HepG2 (cell line): ENCODE results near the gene HLA-DOA. TPM values are rescaled to one million over a fixed set of nuclear protein-coding genes. Genes with fewer than 3 reads are reported as not detected.
A peak's percentile ranks its signal among the peaks of the same experiment; 100 is the strongest.

ENCODE experiments used
- ATAC-seq: fragments of 200-7000 bp; cut with Tn5 transposase; 3 replicates; pipeline ENCODE4 v1.9.1; 2020; ENCODE audit warnings: mild to moderate bottlenecking, moderate library complexity
- BruUV-seq: library from RNA; stranded (reverse); fragments of 400-500 nt; replicated peaks from 2 replicates; lab custom pipeline; 2021; lab: Mats Ljungman, UMichigan
- CTCF ChIA-PET: fragments of 300-600 bp; formaldehyde crosslinking; extraction: SDS; loops from one replicate; lab custom pipeline; 2021; ENCODE audit warnings: low total read pairs, inconsistent platforms, low intra/inter-chr PET ratio; lab: Yijun Ruan, JAX
- POLR2A ChIA-PET: fragments of 350-600 bp; sonication (Branson Sonifier 250); formaldehyde crosslinking; loops from one replicate; lab custom pipeline; 2020; ENCODE audit warnings: antibody characterized with exemption, inconsistent platforms; lab: Yijun Ruan, JAX
- DNase-seq: peaks from one replicate; pipeline ENCODE4 v3.0.0-alpha.2; 2015; ENCODE audit warnings: low spot score
- FAIRE-seq: peaks from 3 replicates; lab custom pipeline; 2011; peaks lifted over from hg19 to GRCh38; lab: Jason Lieb, UNC
- H2AFZ ChIP-seq: one replicate; pipeline ENCODE4 v1.6.1; 2011; ENCODE audit warnings: low read length, inconsistent platforms
- H3K27ac ChIP-seq: fragments of 300-600 bp; 3 replicates; pipeline ENCODE4 v1.8.0; 2011; ENCODE audit warnings: mixed run types, mild to moderate bottlenecking, mixed read lengths, low read length, inconsistent platforms; ENCODE audit not compliant: insufficient read depth; ENCODE audit errors: extremely low read length
- H3K27me3 ChIP-seq, 2 experiments: fragments of 200-600 bp in 1 of 2; 2 replicates in 1 of 2; 3 replicates in 1 of 2; pipeline versions ENCODE4 v1.6.0 to v1.8.0; 2011; ENCODE audit warnings: low read length in 2 of 2, mild to moderate bottlenecking in 2 of 2, moderate library complexity in 2 of 2, inconsistent platforms in 1 of 2; ENCODE audit not compliant: insufficient read depth in 2 of 2, control insufficient read depth in 1 of 2
- H3K36me3 ChIP-seq, 2 experiments: fragments of 200-600 bp in 1 of 2; replicated peaks in 1 of 2; 2 replicates in 1 of 2; 3 replicates in 1 of 2; pipeline versions ENCODE4 v1.5.1 to v1.8.0; 2011; ENCODE audit warnings: low read length in 2 of 2, inconsistent platforms in 1 of 2; ENCODE audit not compliant: insufficient read depth in 2 of 2, control insufficient read depth in 1 of 2
- H3K4me1 ChIP-seq: 2 replicates; pipeline ENCODE4 v1.5.1; 2012; ENCODE audit warnings: low read length, inconsistent platforms; ENCODE audit not compliant: insufficient read depth
- H3K4me2 ChIP-seq: 2 replicates; pipeline ENCODE4 v1.6.0; 2011; ENCODE audit warnings: low read depth, low read length, inconsistent platforms
- H3K4me3 ChIP-seq, 3 experiments: fragments of 200-600 bp in 1 of 3; sonication (generic), shearing (Covaris generic) in 1 of 3; replicated peaks in 1 of 3; 2 replicates each; pipeline ENCODE4 v1.5.1; 2011 to 2016; ENCODE audit warnings: low read length in 3 of 3, inconsistent platforms in 2 of 3, low read depth in 2 of 3, mild to moderate bottlenecking in 2 of 3, control low read depth in 1 of 3, mixed read lengths in 1 of 3; ENCODE audit not compliant: insufficient read depth in 1 of 3
- H3K79me2 ChIP-seq: one replicate; pipeline ENCODE4 v1.6.1; 2011; ENCODE audit warnings: low read length, inconsistent platforms; ENCODE audit not compliant: insufficient read depth
- H3K9ac ChIP-seq: 2 replicates; pipeline ENCODE4 v1.6.0; 2011; ENCODE audit warnings: mild to moderate bottlenecking, low read depth, low read length, inconsistent platforms; ENCODE audit not compliant: insufficient read depth
- H3K9me3 ChIP-seq: 2 replicates; pipeline ENCODE4 v1.5.1; 2012; ENCODE audit warnings: mild to moderate bottlenecking, low read length
- H4K20me1 ChIP-seq: 2 replicates; pipeline ENCODE4 v1.6.0; 2011; ENCODE audit warnings: inconsistent platforms, mild to moderate bottlenecking, low read length, moderate library complexity; ENCODE audit not compliant: insufficient read depth
- FOXP4 ChIP-seq: sonication (generic); formaldehyde crosslinking; IDR thresholded peaks from 2 replicates; pipeline ENCODE4 v1.4.0; 2020; ENCODE audit warnings: missing genetic modification reagents
- MED13 ChIP-seq: sonication (generic); formaldehyde crosslinking; IDR thresholded peaks from 2 replicates; pipeline ENCODE4 v1.5.0; 2020; ENCODE audit warnings: missing genetic modification reagents
- MXD3 ChIP-seq: IDR thresholded peaks from 2 replicates; pipeline ENCODE4 v1.6.1; 2016; ENCODE audit warnings: mild to moderate bottlenecking, missing biosample characterization, missing genetic modification reagents
- PITX1 ChIP-seq: sonication (generic); formaldehyde crosslinking; IDR thresholded peaks from 2 replicates; pipeline ENCODE4 v1.5.1; 2020; ENCODE audit warnings: mild to moderate bottlenecking, missing genetic modification reagents
- SIX1 ChIP-seq: sonication (generic); formaldehyde crosslinking; IDR thresholded peaks from 2 replicates; pipeline ENCODE4 v1.4.0; 2020; ENCODE audit warnings: missing genetic modification reagents, borderline replicate concordance
- SUZ12 ChIP-seq: fragments of 150-350 bp; IDR thresholded peaks from 2 replicates; pipeline ENCODE4 v1.6.1; 2014; ENCODE audit warnings: low read depth, low read length
- ZNF10 ChIP-seq: sonication (generic); formaldehyde crosslinking; IDR thresholded peaks from 2 replicates; pipeline ENCODE4 v1.4.0; 2020; ENCODE audit warnings: mild to moderate bottlenecking, low read depth, missing genetic modification reagents, borderline replicate concordance
- ZNF253 ChIP-seq: sonication (generic); formaldehyde crosslinking; IDR thresholded peaks from 2 replicates; pipeline ENCODE4 v1.8.0; 2022; ENCODE audit warnings: mild to moderate bottlenecking, missing genetic modification reagents, borderline replicate concordance
- ZNF263 ChIP-seq: sonication (generic); formaldehyde crosslinking; IDR thresholded peaks from 2 replicates; pipeline ENCODE4 v1.4.0; 2020; ENCODE audit warnings: missing genetic modification reagents
- ZNF841 ChIP-seq: sonication (generic); formaldehyde crosslinking; IDR thresholded peaks from 2 replicates; pipeline ENCODE4 v1.8.1; 2023; ENCODE audit warnings: missing genetic modification reagents, borderline replicate concordance
- WGBS: methylation state at CpG from one replicate; pipeline ENCODE4 v1.1.6; 2017; ENCODE audit warnings: low lambda C conversion rate; 5-methylcytosine and 5-hydroxymethylcytosine counted together
- in situ Hi-C: cut with HindIII; loops from 2 replicates; pipeline ENCODE4 v1.10.0; 2017; ENCODE audit warnings: low pct_unique_long_range_greater_than_20kb; ENCODE audit not compliant: extremely low pct_ligation_motif_present
- intact Hi-C: fragments of 100-400 bp; cut with micrococcal nuclease; formaldehyde crosslinking; loops from one replicate; pipeline ENCODE4 v1.10.0; 2022; ENCODE audit not compliant: unreplicated experiment
- polyA plus RNA-seq, 8 experiments: library from polyadenylated mRNA; depleted of rRNA in 3 of 8; stranded (reverse) in 7 of 8; unstranded in 1 of 8; fragments of >200 nt; fragmentation: Illumina TruSeq in 4 of 8; extraction: Trizol in 4 of 8; gene quantifications; 2 replicates each; pipeline versions ENCODE4 v1.2.1 to v1.2.3, GENCODE V29; 2011 to 2016; ENCODE audit warnings: low read depth in 4 of 8, missing spikeins in 1 of 8, mixed read lengths in 1 of 8; ENCODE audit not compliant: insufficient read depth in 1 of 8
- total RNA-seq, 5 experiments: library from RNA; depleted of rRNA; stranded (reverse); fragments of >200 nt; fragmentation: Illumina TruSeq; extraction: Trizol; gene quantifications; 2 replicates each; pipeline ENCODE4 v1.2.3, GENCODE V29; 2016; ENCODE audit warnings: low read depth in 1 of 5
- TF ChIP-seq, protein P1 (sequence below): sonication (generic); formaldehyde crosslinking; IDR thresholded peaks from 2 replicates; pipeline ENCODE4 v1.5.0; 2020; ENCODE audit warnings: mild to moderate bottlenecking, missing genetic modification reagents

Gene HLA-DOA
- total and polyA plus RNA-seq, 2 of the 13 experiments (the other 11 are each of a cell fraction or from before 2014, with no cell fraction given): 0.03 to 0.09 TPM

DNA sequence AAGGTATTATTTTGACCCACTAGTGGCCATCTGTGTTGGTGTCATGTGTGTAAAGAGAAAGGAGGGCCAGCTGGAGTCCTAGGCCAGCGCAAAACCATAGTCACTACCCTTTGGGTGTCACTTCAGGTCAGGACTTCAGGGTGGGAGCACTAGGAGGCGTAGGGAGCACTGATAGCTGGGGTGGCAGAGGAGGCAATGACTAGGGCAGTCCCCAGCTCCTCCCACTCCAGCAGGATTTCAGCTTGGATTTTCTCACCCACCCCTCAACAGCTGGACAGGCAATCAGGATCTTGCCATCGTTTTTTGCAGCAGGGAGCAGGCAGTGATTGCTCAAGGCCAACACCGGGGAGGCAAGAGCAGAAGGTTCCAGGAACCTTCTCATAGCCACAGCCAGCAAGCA lies 4.2 kb upstream of the HLA-DOA start:
- no TSS peak for BruUV-seq
- FAIRE-seq (no peak), DNase-seq (no peak), ATAC-seq (no peak)
- in situ Hi-C loops: loop anchor here (10.0 kb wide), 1 partner anchor 151 kb away; no protein-coding TSS in a partner anchor
- intact Hi-C loops: loop anchor here (1.0 to 2.0 kb wide), 5 partner anchors 69 to 235 kb away; no protein-coding TSS in a partner anchor
- H3K4me2 ChIP-seq: no peak overlapping the region
- CTCF ChIA-PET: interaction anchor here (1.5 kb wide), 1 partner anchor 78 kb away, joined by 9 read pairs; no protein-coding TSS in a partner anchor
- POLR2A ChIA-PET: no interaction called here
- no peak overlapping the region for H3K4me3 ChIP-seq
- no peaks in the 10 kb centered on the region for H4K20me1 ChIP-seq
- no peaks in the 10 kb centered on the region for H3K4me1 ChIP-seq
- TF ChIP-seq ZNF263: peak; percentile 91
- no peak for TF ChIP-seq MXD3
- no peak for TF ChIP-seq ZNF10
- TF ChIP-seq PITX1 (CRISPR knock-in tag): no peak
- TF ChIP-seq SUZ12: no peak
- TF ChIP-seq ZNF253 (CRISPR knock-in tag): no peak
- H3K36me3 ChIP-seq: no peaks in the 10 kb centered on the region
- 13% methylated on average over 4 of the region's 4 CpGs for WGBS
- H3K79me2 ChIP-seq: no peaks in the 10 kb centered on the region
- H3K27ac ChIP-seq: no peak overlapping the region
- no peaks in the 10 kb centered on the region for H3K9me3 ChIP-seq
- peaks cover 3 to 48% of the 10 kb centered on the region in 2 experiments; a peak in 4 of 5 replicates for H3K27me3 ChIP-seq
- H3K9ac ChIP-seq: no peak overlapping the region
- H2AFZ ChIP-seq: no peak overlapping the region

DNA sequence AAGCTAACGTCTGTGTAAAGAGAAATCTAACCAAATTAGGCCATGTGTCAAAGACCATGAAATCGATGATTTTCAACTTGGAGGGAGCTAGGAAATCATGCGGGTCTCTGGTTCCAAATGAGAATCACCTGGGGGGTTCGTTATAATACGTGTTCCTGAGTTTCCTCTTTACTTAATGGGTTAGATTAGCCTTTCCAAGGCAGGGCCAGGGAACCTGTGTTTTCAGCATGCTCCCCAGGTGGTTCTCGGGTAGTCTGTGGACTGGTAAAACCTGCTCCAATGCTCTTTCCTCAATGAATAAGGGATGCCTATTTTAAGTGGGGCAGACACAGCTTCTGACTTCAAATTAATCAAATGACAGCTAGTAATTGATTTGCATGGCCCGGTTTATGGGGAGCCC lies 965 bp upstream of the HLA-DOA start:
- POLR2A ChIA-PET: no interaction called here
- intact Hi-C loops: no loop called here
- no peak for TF ChIP-seq SIX1 (CRISPR knock-in tag)
- no peak for TF ChIP-seq MED13
- no peak for TF ChIP-seq FOXP4 (CRISPR knock-in tag)
- no peak for TF ChIP-seq ZNF841 (CRISPR knock-in tag)
- TF ChIP-seq, protein P1, sequence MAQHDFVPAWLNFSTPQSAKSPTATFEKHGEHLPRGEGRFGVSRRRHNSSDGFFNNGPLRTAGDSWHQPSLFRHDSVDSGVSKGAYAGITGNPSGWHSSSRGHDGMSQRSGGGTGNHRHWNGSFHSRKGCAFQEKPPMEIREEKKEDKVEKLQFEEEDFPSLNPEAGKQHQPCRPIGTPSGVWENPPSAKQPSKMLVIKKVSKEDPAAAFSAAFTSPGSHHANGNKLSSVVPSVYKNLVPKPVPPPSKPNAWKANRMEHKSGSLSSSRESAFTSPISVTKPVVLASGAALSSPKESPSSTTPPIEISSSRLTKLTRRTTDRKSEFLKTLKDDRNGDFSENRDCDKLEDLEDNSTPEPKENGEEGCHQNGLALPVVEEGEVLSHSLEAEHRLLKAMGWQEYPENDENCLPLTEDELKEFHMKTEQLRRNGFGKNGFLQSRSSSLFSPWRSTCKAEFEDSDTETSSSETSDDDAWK: no peak

More for the DNA sequence above, 965 bp upstream of the HLA-DOA start:
- Histone ChIP-seq H2AFZ (no peak overlapping the region), H3K27ac (no peak overlapping the region), H3K9me3 (no peaks in the 10 kb centered on the region), H3K4me2 (no peak overlapping the region), H4K20me1 (no peaks in the 10 kb centered on the region), H3K4me1 (no peaks in the 10 kb centered on the region), H3K4me3 (no peak overlapping the region), H3K27me3 (peaks cover 11 to 48% of the 10 kb centered on the region in 2 experiments; a peak in 4 of 5 replicates), H3K79me2 (no peaks in the 10 kb centered on the region), H3K9ac (no peak overlapping the region), H3K36me3 (no peaks in the 10 kb centered on the region)
- FAIRE-seq: no peak
- no TSS peak for BruUV-seq
- CTCF ChIA-PET: no interaction called here
- WGBS: 30% methylated on average over 7 of the region's 7 CpGs
- DNase-seq: no peak
- in situ Hi-C loops: loop anchor here (10.0 kb wide), 1 partner anchor 154 kb away; no protein-coding TSS in a partner anchor
- no peak for ATAC-seq
